Endometrial microvascular endothelial cells (primary cell): Measurements from ENCODE around the gene ZNF576. TPM values are rescaled to one million over a fixed set of nuclear protein-coding genes. Genes with fewer than 3 reads are reported as not detected.
"Not testable (repeated sequence)": the region's sequence is repeated elsewhere in the genome, so short reads cannot be mapped to it uniquely, and the experiment has no call there.

ENCODE experiments used
- in situ Hi-C: cut with HindIII; loops from 2 replicates; pipeline ENCODE4 v1.10.0; 2017; ENCODE audit warnings: low sequenced_read_pairs, low pct_unique_long_range_greater_than_20kb; ENCODE audit errors: inconsistent ontology term
- total RNA-seq: library from RNA; depleted of rRNA; stranded (reverse); fragments of >200 nt; gene quantifications from one replicate; pipeline ENCODE4 v1.2.3, GENCODE V29; 2015; ENCODE audit errors: inconsistent ontology term

Gene ZNF576
- total RNA-seq, 1 donor from 2014 or later: 22.5 TPM

GRCh38 chr19:43620061-43621001, 23.9 kb downstream of the ZNF576 start:
- in situ Hi-C loops: no loop called here

DNA sequence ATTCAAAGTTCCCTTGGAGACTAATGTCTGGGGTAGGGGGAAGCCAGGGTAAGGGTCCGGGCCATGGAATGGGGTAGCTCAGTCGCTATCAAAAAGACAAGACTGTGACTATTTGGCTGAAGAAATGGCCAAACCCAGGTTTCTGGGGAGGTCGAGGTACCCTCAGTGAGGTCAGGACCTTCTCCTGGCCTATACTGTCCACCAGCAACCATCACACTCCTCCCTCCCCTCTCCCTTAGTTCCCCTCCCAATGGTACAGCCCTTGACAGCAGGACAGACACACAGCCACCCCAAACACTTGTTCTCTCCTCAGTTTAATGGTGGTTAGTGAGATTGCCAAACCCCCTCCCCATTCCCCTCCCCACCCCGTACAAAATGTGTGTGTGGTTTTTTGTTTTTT, 25.7 kb downstream of the ZNF576 start:
- in situ Hi-C loops: no loop called here

GRCh38 chr19:43622956-43623355, 26.6 kb downstream of the ZNF576 start:
- in situ Hi-C loops: no loop called here

- in situ Hi-C loops: no loop called here
Measured at GRCh38 chr19:43623889-43624670, 27.7 kb downstream of the ZNF576 start.

DNA sequence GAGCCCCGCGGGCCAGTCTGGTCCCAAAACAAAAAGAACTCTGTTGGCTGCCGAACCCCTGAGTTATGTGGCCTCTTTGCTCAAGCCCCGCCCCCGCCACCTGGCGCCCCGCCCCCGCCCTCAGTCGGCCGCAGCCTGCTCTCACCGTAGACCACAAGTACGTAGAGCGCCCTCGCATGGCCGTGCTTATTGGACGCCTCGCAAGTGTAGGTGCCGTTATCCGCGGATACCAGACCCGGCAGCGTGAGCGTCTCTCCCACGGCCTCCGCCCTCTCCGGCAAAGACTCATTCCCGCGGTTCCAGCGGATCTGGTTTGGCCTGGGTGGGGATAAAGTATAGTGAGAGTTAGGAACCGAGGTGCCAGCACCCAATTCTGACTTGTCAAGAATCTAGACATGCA, 28.5 kb downstream of the ZNF576 start:
- in situ Hi-C loops: no loop called here

- in situ Hi-C loops: no loop called here
Measured at GRCh38 chr19:43625918-43626579, 29.7 kb downstream of the ZNF576 start.

DNA sequence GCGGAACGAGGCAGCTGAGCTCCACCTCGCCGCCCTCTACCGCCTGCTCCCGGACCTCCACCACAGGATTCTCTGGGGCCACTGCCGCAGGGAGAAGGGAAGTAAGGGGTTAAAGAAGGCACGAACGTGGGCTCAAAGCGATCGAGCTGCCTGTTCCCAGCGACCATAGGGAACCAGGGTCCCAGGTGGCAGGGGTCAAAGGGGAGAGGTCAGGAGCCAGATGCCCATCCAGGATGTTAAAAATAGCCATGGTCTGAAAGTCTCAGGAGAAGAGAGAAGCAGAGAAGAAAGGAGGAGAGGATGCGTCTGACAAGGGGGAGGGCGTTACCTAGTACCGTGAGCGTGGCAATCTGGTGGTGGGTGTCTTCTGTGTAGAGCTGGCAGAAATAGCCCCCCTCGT, 30.4 kb downstream of the ZNF576 start:
- in situ Hi-C loops: no loop called here

- in situ Hi-C loops: no loop called here
Measured at GRCh38 chr19:43628646-43629326, 32.4 kb downstream of the ZNF576 start.

DNA sequence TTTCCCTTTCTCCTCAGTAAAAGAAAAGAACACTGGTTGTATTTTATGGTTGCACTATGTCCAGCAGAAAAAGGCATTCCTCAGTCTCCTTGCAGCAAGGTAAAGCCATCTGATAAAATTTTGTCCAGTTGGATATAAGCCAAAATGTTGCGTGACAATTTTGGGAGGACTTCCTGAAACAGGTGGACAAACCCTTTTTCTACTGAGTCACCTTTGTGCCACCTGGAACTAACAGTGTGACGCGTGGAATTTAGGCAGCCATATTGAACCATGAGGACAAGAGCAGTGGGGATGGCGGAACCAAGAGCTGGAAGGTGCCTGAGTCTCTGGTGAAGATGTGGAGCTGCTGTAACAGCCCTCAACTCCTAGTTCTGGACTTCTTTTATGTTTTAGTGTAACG, 35.1 kb downstream of the ZNF576 start:
- in situ Hi-C loops: no loop called here

- in situ Hi-C loops: no loop called here
Measured at GRCh38 chr19:43633520-43633919, 37.1 kb downstream of the ZNF576 start.

DNA sequence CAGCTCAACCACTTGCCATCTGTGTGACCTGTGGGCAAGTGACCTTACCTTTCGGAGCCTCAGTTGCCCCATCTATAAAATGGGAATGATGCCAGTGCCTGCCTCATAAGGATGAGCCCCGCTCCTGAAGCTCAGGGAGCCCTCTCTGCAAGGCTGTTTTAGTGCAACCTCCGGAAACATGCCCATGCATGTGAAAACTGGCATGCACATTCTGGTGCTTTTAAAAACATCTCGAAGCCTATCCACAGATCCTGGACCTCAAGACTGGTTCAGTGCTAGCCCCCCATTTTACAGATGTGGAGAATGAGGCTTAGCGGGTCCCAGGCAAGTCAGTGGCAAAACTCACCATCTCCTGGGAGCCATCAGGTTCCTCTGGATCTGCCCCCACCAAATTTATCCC, 37.7 kb downstream of the ZNF576 start:
- in situ Hi-C loops: no loop called here

- in situ Hi-C loops: no loop called here
Measured at GRCh38 chr19:43634506-43634871, 38.1 kb downstream of the ZNF576 start.

DNA sequence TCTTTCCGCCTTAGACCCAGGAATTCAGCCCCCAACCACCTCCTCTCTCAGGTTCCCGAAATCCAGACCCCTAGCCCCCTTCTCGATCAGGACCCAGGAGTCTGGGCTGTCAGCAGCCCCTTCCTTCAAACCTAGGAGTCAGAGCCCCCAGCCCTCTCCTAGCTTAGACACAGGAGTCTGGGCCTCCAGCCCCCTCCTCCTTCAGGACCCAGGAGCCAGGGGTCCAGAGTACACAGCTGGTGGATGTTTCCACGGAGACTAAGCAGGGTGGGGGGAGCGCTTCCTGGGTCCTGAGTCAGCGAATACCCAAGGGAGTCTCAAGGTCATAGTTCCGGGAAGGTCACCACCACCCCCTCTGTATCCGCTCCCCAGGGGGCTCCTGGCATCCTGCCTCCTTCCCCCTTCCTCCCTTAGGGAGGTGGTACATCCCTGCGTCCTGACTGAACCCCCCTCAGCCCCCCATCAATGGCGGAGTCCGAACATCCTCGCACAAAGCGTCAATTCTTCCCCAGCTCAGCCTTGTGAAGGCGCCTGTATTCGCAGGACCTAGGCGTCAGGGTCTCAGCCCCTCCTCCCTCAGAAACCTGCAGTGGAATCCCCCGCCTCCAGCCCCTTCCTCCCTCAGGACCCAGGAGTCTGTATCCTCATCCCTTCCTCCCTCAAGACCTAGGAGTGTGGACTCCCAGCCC, 38.6 kb downstream of the ZNF576 start:
- in situ Hi-C loops: no loop called here

DNA sequence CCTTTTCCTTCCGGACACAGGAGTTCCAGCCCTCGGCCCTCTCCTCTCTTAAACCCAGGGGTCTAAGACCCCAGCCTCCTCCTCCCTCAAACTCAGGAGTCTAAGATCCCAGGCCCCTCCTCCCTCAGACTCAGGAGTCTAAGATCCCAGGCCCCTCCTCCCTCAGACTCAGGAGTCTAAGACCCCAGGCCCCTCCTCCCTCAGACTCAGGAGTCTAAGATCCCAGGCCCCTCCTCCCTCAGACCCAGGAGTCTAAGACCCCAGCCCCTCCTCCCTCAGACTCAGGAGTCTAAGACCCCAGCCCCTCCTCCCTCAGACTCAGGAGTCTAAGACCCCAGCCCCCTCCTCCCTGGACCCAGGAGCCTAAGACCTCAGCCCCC, 39.2 kb downstream of the ZNF576 start:
- in situ Hi-C loops: not testable (repeated sequence)

DNA sequence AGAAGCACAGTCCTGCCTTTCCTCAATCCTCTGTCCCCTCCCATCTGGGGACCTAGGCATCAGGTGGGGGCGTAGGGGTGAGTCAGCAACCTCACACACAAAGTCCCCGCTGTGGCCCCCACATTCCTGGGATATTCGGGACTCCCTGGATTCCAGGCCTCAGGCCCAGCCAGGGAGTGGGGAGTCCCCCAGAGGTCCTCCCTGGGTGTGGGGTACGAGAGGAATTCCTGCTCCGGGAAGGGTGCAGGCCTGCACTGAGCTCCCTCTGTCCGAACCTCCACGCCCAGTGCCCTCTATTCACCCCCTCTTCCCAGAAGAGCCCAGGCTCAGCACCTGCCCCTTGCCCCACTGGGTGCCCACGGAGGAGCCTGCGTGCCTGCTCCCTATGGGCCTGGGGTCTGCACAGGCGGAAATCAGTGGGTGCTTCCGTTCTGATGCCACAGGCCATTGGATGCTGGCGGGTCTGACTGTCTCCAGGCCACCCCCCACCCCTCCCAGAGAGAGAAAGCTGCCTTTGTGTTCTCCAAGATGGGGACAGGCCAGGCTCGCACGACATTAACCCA, 39.8 kb downstream of the ZNF576 start:
- in situ Hi-C loops: no loop called here

- in situ Hi-C loops: no loop called here
Measured at GRCh38 chr19:43638214-43638994, 42.0 kb downstream of the ZNF576 start.

DNA sequence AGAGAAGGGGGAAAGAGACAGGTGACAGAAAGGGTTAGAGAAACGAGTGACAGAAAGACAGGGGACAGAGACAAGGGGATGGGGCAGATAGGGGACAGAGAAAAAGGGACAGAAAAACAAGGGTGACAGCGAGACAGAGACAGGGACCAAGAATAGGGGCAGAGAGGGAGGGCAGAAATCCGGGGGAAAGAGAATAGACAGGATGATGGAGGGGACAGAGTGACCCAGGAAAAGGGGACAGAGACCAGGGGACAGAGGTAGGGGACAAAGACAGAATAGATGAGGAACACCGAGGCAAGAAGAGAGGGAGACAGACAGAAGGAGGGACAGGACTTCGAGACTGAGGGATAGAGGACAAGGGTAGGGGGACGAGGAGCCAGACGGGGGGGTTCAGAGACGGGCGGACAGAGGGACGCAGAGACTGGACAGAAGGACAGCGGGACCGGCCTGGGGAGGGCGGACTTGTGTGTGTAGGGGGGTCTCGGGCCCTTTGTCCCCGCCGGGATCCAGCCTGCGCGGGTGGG, 42.7 kb downstream of the ZNF576 start:
- in situ Hi-C loops: no loop called here
